ENCODE data around the gene CYP4F8.

The CYP4F8 gene

GRCh38 chr19:15663247-15663646 is 48.2 kb downstream of the CYP4F8 start:
- TF ChIP-seq CTCF (IDR thresholded peaks at IDR 0.05), result no peak

GRCh38 chr19:15666186-15666585 is 51.2 kb downstream of the CYP4F8 start:
- TF ChIP-seq CTCF (IDR thresholded peaks at IDR 0.05), result no peak

GRCh38 chr19:15666883-15667282 is 51.9 kb downstream of the CYP4F8 start:
- no peak for TF ChIP-seq CTCF (IDR thresholded peaks at IDR 0.05)

GRCh38 chr19:15669440-15669839 is 54.4 kb downstream of the CYP4F8 start:
- no peak for TF ChIP-seq CTCF (IDR thresholded peaks at IDR 0.05)

- TF ChIP-seq CTCF (IDR thresholded peaks at IDR 0.05), result no peak
These were observed 54.9 kb downstream of the CYP4F8 start for GRCh38 chr19:15669891-15670290.

GRCh38 chr19:15671237-15671821 is 56.3 kb downstream of the CYP4F8 start:
- TF ChIP-seq CTCF (IDR thresholded peaks at IDR 0.05), result no peak

- no peak for TF ChIP-seq CTCF (IDR thresholded peaks at IDR 0.05)
These were observed 57.0 kb downstream of the CYP4F8 start for GRCh38 chr19:15671891-15672579.
